ENCODE results near the gene CSH2.

Gene CSH2

GRCh38 chr17:63848834-63849689 is 24.4 kb downstream of the CSH2 start (continued):
- TF ChIP-seq PRDM4 (tag by site-specific recombination; IDR thresholded peaks at IDR 0.05) (no peak), ZNF148 (tag by site-specific recombination; IDR thresholded peaks at IDR 0.05; ENCODE audit: borderline replicate concordance) (no peak), ZNF169 (tag by site-specific recombination; IDR thresholded peaks at IDR 0.05) (no peak), ZNF366 (tag by site-specific recombination; conservative IDR thresholded peaks at IDR 0.05) (no peak), ZFHX2 (tag by site-specific recombination; conservative IDR thresholded peaks at IDR 0.05) (peak; percentile 26; the same call in 1 of the 2 replicates), ZNF521 (tag by site-specific recombination; IDR thresholded peaks at IDR 0.05) (no peak), SP2 (tag by site-specific recombination; IDR thresholded peaks at IDR 0.05) (no peak), ZNF223 (tag by site-specific recombination; IDR thresholded peaks at IDR 0.05) (no peak), SP3 (tag by site-specific recombination; IDR thresholded peaks at IDR 0.05) (peak; percentile 36; the same call in 1 of the 2 replicates), ZNF391 (tag by site-specific recombination; IDR thresholded peaks at IDR 0.05; ENCODE audit: borderline replicate concordance, low read depth) (no peak), EGR2 (tag by site-specific recombination; IDR thresholded peaks at IDR 0.05; ENCODE audit: low read depth) (no peak), ZNF394 (tag by site-specific recombination; IDR thresholded peaks at IDR 0.05; ENCODE audit: borderline replicate concordance) (0 out of 2 replicates have a peak, but pooled peaks have one; percentile 29), GLI2 (tag by site-specific recombination; IDR thresholded peaks at IDR 0.05; ENCODE audit: borderline replicate concordance, low read depth) (no peak), BCL6B (tag by site-specific recombination; IDR thresholded peaks at IDR 0.05) (no peak), ZBTB17 (tag by site-specific recombination; IDR thresholded peaks at IDR 0.05) (no peak), ZEB2 (tag by site-specific recombination; IDR thresholded peaks at IDR 0.05) (no peak), HOXC10 (CRISPR knock-in tag; IDR thresholded peaks at IDR 0.05) (no peak), ZBTB48 (tag by site-specific recombination; IDR thresholded peaks at IDR 0.05) (peak; percentile 48; the same call in 1 of the 2 replicates), ZNF140 (tag by site-specific recombination; IDR thresholded peaks at IDR 0.05) (no peak), KLF8 (tag by site-specific recombination; IDR thresholded peaks at IDR 0.05) (no peak), ZNF248 (tag by site-specific recombination; IDR thresholded peaks at IDR 0.05) (no peak), GFI1B (tag by site-specific recombination; IDR thresholded peaks at IDR 0.05) (no peak), IKZF3 (tag by site-specific recombination; IDR thresholded peaks at IDR 0.05) (no peak), ZNF114 (tag by site-specific recombination; IDR thresholded peaks at IDR 0.05) (no peak), TCF7L2 (IDR thresholded peaks at IDR 0.05; ENCODE audit: borderline replicate concordance, low read depth, low read length) (no peak)
- TF ChIP-seq, protein P1, sequence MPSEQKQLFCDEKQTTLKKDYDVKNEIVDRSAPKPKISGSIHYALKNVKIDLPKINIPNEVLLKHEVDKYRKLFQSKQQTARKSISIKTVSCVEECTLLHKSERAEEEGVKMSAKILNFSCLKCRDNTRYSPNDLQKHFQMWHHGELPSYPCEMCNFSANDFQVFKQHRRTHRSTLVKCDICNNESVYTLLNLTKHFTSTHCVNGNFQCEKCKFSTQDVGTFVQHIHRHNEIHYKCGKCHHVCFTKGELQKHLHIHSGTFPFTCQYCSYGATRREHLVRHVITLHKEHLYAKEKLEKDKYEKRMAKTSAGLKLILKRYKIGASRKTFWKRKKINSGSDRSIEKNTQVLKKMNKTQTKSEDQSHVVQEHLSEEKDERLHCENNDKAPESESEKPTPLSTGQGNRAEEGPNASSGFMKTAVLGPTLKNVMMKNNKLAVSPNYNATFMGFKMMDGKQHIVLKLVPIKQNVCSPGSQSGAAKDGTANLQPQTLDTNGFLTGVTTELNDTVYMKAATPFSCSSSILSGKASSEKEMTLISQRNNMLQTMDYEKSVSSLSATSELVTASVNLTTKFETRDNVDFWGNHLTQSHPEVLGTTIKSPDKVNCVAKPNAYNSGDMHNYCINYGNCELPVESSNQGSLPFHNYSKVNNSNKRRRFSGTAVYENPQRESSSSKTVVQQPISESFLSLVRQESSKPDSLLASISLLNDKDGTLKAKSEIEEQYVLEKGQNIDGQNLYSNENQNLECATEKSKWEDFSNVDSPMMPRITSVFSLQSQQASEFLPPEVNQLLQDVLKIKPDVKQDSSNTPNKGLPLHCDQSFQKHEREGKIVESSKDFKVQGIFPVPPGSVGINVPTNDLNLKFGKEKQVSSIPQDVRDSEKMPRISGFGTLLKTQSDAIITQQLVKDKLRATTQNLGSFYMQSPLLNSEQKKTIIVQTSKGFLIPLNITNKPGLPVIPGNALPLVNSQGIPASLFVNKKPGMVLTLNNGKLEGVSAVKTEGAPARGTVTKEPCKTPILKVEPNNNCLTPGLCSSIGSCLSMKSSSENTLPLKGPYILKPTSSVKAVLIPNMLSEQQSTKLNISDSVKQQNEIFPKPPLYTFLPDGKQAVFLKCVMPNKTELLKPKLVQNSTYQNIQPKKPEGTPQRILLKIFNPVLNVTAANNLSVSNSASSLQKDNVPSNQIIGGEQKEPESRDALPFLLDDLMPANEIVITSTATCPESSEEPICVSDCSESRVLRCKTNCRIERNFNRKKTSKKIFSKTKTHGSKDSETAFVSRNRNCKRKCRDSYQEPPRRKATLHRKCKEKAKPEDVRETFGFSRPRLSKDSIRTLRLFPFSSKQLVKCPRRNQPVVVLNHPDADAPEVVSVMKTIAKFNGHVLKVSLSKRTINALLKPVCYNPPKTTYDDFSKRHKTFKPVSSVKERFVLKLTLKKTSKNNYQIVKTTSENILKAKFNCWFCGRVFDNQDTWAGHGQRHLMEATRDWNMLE (tag by site-specific recombination; conservative IDR thresholded peaks at IDR 0.05; ENCODE audit: low read depth) = 0 out of 2 replicates have a peak, but pooled peaks have one; percentile 21
- TF ChIP-seq, protein P2, sequence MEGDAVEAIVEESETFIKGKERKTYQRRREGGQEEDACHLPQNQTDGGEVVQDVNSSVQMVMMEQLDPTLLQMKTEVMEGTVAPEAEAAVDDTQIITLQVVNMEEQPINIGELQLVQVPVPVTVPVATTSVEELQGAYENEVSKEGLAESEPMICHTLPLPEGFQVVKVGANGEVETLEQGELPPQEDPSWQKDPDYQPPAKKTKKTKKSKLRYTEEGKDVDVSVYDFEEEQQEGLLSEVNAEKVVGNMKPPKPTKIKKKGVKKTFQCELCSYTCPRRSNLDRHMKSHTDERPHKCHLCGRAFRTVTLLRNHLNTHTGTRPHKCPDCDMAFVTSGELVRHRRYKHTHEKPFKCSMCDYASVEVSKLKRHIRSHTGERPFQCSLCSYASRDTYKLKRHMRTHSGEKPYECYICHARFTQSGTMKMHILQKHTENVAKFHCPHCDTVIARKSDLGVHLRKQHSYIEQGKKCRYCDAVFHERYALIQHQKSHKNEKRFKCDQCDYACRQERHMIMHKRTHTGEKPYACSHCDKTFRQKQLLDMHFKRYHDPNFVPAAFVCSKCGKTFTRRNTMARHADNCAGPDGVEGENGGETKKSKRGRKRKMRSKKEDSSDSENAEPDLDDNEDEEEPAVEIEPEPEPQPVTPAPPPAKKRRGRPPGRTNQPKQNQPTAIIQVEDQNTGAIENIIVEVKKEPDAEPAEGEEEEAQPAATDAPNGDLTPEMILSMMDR (tag by site-specific recombination; IDR thresholded peaks at IDR 0.05) = peak; percentile 24; the same call in 1 of the 2 replicates

All from HEK293 (cell line).